ENCODE measurements around the gene PTGER1. TPM values are rescaled to one million over a fixed set of nuclear protein-coding genes. Genes with fewer than 3 reads are reported as not detected.

PTGER1 gene
- total and polyA plus RNA-seq, 9 of the 15 experiments (the other 6 are each of a cell fraction or from before 2014, with no cell fraction given) = 0.06 to 0.36 (median 0.31) TPM; not detected in 5

DNA sequence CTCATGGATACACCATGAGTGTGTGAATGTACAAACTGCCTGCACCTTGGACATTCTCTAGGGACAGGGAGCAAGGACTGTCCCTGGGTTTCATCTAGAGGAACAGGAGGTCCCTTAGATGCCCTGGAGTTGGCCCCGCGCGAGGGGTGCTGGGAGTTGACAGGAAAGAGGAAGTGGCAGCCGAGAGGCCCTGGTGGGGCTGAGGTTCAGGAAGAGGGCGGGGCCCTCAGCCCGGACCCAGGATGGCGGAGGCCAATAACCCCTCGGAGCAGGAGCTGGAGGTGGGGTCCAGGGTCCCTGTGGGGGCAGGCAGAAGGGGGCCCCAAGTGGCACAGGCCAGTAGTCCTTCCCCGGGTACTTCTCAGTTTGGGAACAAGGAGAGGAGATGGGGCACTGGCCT, 35.1 kb downstream of the PTGER1 start (continued):
- TF ChIP-seq, protein P1, sequence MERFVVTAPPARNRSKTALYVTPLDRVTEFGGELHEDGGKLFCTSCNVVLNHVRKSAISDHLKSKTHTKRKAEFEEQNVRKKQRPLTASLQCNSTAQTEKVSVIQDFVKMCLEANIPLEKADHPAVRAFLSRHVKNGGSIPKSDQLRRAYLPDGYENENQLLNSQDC (CRISPR knock-in tag; IDR thresholded peaks at IDR 0.05) = no peak
- TF ChIP-seq TAF9B (IDR thresholded peaks at IDR 0.05; ENCODE audit: partially characterized antibody) (no peak), KDM1A (IDR thresholded peaks at IDR 0.05) (no peak), HDAC8 (tag; IDR thresholded peaks at IDR 0.05) (peak; percentile 65; the same call in 1 of the 2 replicates), TBL1XR1 (IDR thresholded peaks at IDR 0.05; ENCODE audit: low read length in 2 of 2) (no peak), ZNF133 (CRISPR knock-in tag; IDR thresholded peaks at IDR 0.05) (no peak), MCM2 (IDR thresholded peaks at IDR 0.05; ENCODE audit: low read depth) (no peak), TRIM24 (IDR thresholded peaks at IDR 0.05) (no peak), CC2D1A (IDR thresholded peaks at IDR 0.05) (no peak), HCFC1 (IDR thresholded peaks at IDR 0.05; ENCODE audit: low read depth, low read length) (no peak), SIN3B (IDR thresholded peaks at IDR 0.05; ENCODE audit: low read depth) (no peak), HIVEP1 (CRISPR knock-in tag; IDR thresholded peaks at IDR 0.05) (0 out of 2 replicates have a peak, but pooled peaks have one; percentile 33), KLF13 (tag; IDR thresholded peaks at IDR 0.05; ENCODE audit: borderline replicate concordance, low read depth) (0 out of 2 replicates have a peak, but pooled peaks have one; percentile 47), SNRNP70 (optimal IDR thresholded peaks at IDR 0.05; ENCODE audit: low read depth, low read length) (no peak), SMARCA4 (IDR thresholded peaks at IDR 0.05) (peak; percentile 37; the same call in 1 of the 2 replicates), TBP (optimal IDR thresholded peaks at IDR 0.05; ENCODE audit: low read depth, low read length) (peak; percentile 40)
- TF ChIP-seq, protein P2, sequence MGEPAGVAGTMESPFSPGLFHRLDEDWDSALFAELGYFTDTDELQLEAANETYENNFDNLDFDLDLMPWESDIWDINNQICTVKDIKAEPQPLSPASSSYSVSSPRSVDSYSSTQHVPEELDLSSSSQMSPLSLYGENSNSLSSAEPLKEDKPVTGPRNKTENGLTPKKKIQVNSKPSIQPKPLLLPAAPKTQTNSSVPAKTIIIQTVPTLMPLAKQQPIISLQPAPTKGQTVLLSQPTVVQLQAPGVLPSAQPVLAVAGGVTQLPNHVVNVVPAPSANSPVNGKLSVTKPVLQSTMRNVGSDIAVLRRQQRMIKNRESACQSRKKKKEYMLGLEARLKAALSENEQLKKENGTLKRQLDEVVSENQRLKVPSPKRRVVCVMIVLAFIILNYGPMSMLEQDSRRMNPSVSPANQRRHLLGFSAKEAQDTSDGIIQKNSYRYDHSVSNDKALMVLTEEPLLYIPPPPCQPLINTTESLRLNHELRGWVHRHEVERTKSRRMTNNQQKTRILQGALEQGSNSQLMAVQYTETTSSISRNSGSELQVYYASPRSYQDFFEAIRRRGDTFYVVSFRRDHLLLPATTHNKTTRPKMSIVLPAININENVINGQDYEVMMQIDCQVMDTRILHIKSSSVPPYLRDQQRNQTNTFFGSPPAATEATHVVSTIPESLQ (CRISPR knock-in tag; IDR thresholded peaks at IDR 0.05) = no peak
- TF ChIP-seq, protein P3, sequence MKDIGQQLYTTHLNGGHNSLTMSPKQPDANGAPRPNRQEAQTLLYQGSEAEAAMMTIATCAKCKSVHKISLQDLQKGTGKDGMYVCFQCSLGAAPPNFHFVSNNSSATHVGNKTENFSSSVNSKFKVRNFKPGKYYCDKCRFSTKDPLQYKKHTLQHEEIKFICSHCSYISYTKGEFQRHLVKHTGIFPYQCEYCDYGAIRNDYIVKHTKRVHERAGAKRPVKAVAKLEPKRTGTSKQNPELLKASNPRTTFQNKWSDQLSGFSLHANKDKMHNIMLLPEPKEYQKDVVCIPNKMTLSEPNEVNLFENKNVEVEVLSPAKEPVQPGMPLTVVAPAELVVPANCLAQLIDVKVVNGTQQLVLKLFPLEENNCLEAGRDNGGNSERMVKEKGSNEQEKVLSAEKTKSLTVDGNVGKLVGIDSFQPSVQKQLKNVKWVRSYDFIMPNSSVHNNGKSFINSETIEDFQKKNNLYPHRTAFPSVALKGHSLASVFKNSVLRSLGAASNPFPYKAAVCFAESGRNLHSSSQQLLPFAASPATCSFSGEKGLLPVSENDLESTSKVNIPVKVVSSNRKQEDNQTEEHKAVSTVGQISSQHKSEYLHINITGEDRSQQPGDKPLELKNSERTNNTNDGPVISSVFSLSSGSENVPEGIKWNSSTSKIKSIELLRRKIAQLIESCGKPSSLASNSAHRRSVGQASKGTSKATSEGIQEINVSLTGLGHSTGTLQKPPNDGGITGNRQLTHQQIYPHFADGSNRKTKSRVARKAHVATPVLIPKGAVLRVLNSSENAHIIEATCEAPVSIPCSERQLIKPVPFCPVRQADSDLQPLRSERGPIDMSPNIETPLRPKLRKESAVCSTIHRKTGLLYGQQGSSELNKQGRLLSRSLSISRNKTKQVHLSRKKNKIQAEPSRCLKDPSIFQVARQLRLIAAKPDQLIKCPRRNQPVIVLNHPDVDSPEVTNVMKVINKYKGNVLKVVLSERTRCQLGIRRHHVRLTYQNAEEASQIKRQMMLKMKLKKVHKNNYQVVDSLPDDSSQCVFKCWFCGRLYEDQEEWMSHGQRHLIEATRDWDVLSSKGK (CRISPR knock-in tag; IDR thresholded peaks at IDR 0.05) = no peak
- TF ChIP-seq, protein P4, sequence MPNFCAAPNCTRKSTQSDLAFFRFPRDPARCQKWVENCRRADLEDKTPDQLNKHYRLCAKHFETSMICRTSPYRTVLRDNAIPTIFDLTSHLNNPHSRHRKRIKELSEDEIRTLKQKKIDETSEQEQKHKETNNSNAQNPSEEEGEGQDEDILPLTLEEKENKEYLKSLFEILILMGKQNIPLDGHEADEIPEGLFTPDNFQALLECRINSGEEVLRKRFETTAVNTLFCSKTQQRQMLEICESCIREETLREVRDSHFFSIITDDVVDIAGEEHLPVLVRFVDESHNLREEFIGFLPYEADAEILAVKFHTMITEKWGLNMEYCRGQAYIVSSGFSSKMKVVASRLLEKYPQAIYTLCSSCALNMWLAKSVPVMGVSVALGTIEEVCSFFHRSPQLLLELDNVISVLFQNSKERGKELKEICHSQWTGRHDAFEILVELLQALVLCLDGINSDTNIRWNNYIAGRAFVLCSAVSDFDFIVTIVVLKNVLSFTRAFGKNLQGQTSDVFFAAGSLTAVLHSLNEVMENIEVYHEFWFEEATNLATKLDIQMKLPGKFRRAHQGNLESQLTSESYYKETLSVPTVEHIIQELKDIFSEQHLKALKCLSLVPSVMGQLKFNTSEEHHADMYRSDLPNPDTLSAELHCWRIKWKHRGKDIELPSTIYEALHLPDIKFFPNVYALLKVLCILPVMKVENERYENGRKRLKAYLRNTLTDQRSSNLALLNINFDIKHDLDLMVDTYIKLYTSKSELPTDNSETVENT (CRISPR knock-in tag; IDR thresholded peaks at IDR 0.05) = 0 out of 2 replicates have a peak, but pooled peaks have one; percentile 36
- TF ChIP-seq, protein P5, sequence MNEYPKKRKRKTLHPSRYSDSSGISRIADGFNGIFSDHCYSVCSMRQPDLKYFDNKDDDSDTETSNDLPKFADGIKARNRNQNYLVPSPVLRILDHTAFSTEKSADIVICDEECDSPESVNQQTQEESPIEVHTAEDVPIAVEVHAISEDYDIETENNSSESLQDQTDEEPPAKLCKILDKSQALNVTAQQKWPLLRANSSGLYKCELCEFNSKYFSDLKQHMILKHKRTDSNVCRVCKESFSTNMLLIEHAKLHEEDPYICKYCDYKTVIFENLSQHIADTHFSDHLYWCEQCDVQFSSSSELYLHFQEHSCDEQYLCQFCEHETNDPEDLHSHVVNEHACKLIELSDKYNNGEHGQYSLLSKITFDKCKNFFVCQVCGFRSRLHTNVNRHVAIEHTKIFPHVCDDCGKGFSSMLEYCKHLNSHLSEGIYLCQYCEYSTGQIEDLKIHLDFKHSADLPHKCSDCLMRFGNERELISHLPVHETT (CRISPR knock-in tag; conservative IDR thresholded peaks at IDR 0.05 in 1 of 2, IDR thresholded peaks at IDR 0.05 in 1 of 2) = peak in 1 of 2 experiments; percentile 81; a peak in 1 of 4 replicates
